Measurements from ENCODE around the gene CDH23.
A peak's percentile ranks its signal among the peaks of the same experiment; 100 is the strongest.

CDH23 gene

GRCh38 chr10:71693377-71693776 lies 296.7 kb downstream of the CDH23 start:
- Histone ChIP-seq H4K20me1 (ENCODE audit: insufficient read depth, low read length, poor library complexity, severe bottlenecking) (no peaks in the 10 kb centered on the region), H3K36me3 (ENCODE audit: insufficient read depth, low read length) (no peaks in the 10 kb centered on the region), H3K9me3 (ENCODE audit: insufficient read depth, low read depth, low read length) (no peaks in the 10 kb centered on the region), H2AFZ (ENCODE audit: low read length) (no peak overlapping the region), H3K79me2 (ENCODE audit: insufficient read depth, low read length) (no peaks in the 10 kb centered on the region), H3K27me3 (ENCODE audit: insufficient read depth, low read length, poor library complexity, severe bottlenecking) (no peaks in the 10 kb centered on the region), H3K4me1 (ENCODE audit: insufficient read depth, low read length, poor library complexity, severe bottlenecking) (no peaks in the 10 kb centered on the region), H3K4me3 (ENCODE audit: low read length, poor library complexity, severe bottlenecking) (no peak overlapping the region), H3K9me2 (replicated peaks; ENCODE audit: low read depth, low read length) (no peaks in the 10 kb centered on the region), H3K4me2 (ENCODE audit: low read depth, low read length, poor library complexity, severe bottlenecking) (no peak overlapping the region), H3K9ac (ENCODE audit: low read depth, low read length, poor library complexity, severe bottlenecking) (no peak overlapping the region), H3F3A (ENCODE audit: low read depth) (no peaks in the 10 kb centered on the region)
- TF ChIP-seq EZH2phosphoT487 (IDR thresholded peaks at IDR 0.05; ENCODE audit: borderline replicate concordance), result no peak
- TF ChIP-seq CTCF (conservative IDR thresholded peaks at IDR 0.05; ENCODE audit: low read length), result no peak

DNA sequence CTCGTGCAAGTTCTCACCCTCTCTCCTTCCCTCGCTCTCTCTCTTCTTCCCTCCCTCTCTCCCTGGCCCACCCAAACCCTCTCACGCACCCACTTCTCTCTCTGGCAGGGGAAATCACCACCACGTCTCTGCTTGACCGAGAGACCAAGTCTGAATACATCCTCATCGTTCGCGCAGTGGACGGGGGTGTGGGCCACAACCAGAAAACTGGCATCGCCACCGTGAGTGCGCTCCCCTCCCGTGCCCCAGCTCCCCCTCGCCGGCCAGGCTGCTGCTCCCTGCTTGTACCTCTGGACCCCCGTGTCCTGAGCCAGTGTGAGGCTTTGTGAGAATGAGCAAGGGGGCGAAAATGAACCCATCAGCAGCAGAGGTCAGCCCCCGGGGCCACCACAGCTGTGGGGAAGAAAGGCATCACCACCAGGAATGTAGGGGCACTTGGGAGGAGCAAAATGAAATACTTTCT lies 297.4 kb downstream of the CDH23 start:
- Histone ChIP-seq H3K27me3 (ENCODE audit: insufficient read depth, low read length, poor library complexity, severe bottlenecking) (no peaks in the 10 kb centered on the region), H3K9me2 (replicated peaks; ENCODE audit: low read depth, low read length) (no peaks in the 10 kb centered on the region), H3K4me3 (ENCODE audit: low read length, poor library complexity, severe bottlenecking) (no peak overlapping the region), H3K4me2 (ENCODE audit: low read depth, low read length, poor library complexity, severe bottlenecking) (no peak overlapping the region), H3K36me3 (ENCODE audit: insufficient read depth, low read length) (no peaks in the 10 kb centered on the region), H3K4me1 (ENCODE audit: insufficient read depth, low read length, poor library complexity, severe bottlenecking) (no peaks in the 10 kb centered on the region), H3K9me3 (ENCODE audit: insufficient read depth, low read depth, low read length) (no peaks in the 10 kb centered on the region), H3K9ac (ENCODE audit: low read depth, low read length, poor library complexity, severe bottlenecking) (no peak overlapping the region), H2AFZ (ENCODE audit: low read length) (no peak overlapping the region), H3F3A (ENCODE audit: low read depth) (no peaks in the 10 kb centered on the region), H4K20me1 (ENCODE audit: insufficient read depth, low read length, poor library complexity, severe bottlenecking) (no peaks in the 10 kb centered on the region), H3K79me2 (ENCODE audit: insufficient read depth, low read length) (no peaks in the 10 kb centered on the region)
- TF ChIP-seq CTCF (conservative IDR thresholded peaks at IDR 0.05; ENCODE audit: low read length) (no peak), EZH2phosphoT487 (IDR thresholded peaks at IDR 0.05; ENCODE audit: borderline replicate concordance) (no peak)

- TF ChIP-seq EZH2phosphoT487 (IDR thresholded peaks at IDR 0.05; ENCODE audit: borderline replicate concordance), result no peak
- no peak for TF ChIP-seq CTCF (conservative IDR thresholded peaks at IDR 0.05; ENCODE audit: low read length)
- H2AFZ ChIP-seq (ENCODE audit: low read length), result peak overlapping the region; percentile 51; the same call in 1 of the 2 replicates
- no peak overlapping the region for H3K9ac ChIP-seq (ENCODE audit: low read depth, low read length, poor library complexity, severe bottlenecking)
- H3K4me3 ChIP-seq (ENCODE audit: low read length, poor library complexity, severe bottlenecking), result no peak overlapping the region
- no peaks in the 10 kb centered on the region for H3K9me3 ChIP-seq (ENCODE audit: insufficient read depth, low read depth, low read length)
- no peaks in the 10 kb centered on the region for H3K36me3 ChIP-seq (ENCODE audit: insufficient read depth, low read length)
- H3K4me2 ChIP-seq (ENCODE audit: low read depth, low read length, poor library complexity, severe bottlenecking), result no peak overlapping the region
- H4K20me1 ChIP-seq (ENCODE audit: insufficient read depth, low read length, poor library complexity, severe bottlenecking), result no peaks in the 10 kb centered on the region
- no peaks in the 10 kb centered on the region for H3K4me1 ChIP-seq (ENCODE audit: insufficient read depth, low read length, poor library complexity, severe bottlenecking)
- no peaks in the 10 kb centered on the region for H3K9me2 ChIP-seq (replicated peaks; ENCODE audit: low read depth, low read length)
- no peaks in the 10 kb centered on the region for H3K27me3 ChIP-seq (ENCODE audit: insufficient read depth, low read length, poor library complexity, severe bottlenecking)
- H3K79me2 ChIP-seq (ENCODE audit: insufficient read depth, low read length), result no peaks in the 10 kb centered on the region
- no peaks in the 10 kb centered on the region for H3F3A ChIP-seq (ENCODE audit: low read depth)
These were observed 297.8 kb downstream of the CDH23 start for GRCh38 chr10:71694567-71694968.

Measured in Loucy (cell line).